ENCODE data around the gene ZNF33B. TPM values are rescaled to one million over a fixed set of nuclear protein-coding genes. Genes with fewer than 3 reads are reported as not detected.

Gene ZNF33B
- total and polyA plus RNA-seq, 9 of the 15 experiments (the other 6 are each of a cell fraction or from before 2014, with no cell fraction given), result 6.9 to 23.9 (median 15.4) TPM

GRCh38 chr10:42638055-42638820, at the start of gene ZNF33B (continued):
- no peak for TF ChIP-seq PCBP2 (IDR thresholded peaks at IDR 0.05; ENCODE audit: low read depth, low read length, poor library complexity, severe bottlenecking)
- TF ChIP-seq FOXK2 (conservative IDR thresholded peaks at IDR 0.05 in 1 of 2, IDR thresholded peaks at IDR 0.05 in 1 of 2; ENCODE audit: low read depth in 2 of 2), result peak; percentile 96 to 97
- no peak; the same call in none of the 2 replicates for TF ChIP-seq TOE1 (IDR thresholded peaks at IDR 0.05; ENCODE audit: borderline replicate concordance)
- no peak for TF ChIP-seq TOE1 (CRISPR knock-in tag; IDR thresholded peaks at IDR 0.05; ENCODE audit: borderline replicate concordance, low read depth)
- no peak for TF ChIP-seq NFIX (CRISPR knock-in tag; IDR thresholded peaks at IDR 0.05; ENCODE audit: low read depth)
- TF ChIP-seq ZNF217 (CRISPR knock-in tag; IDR thresholded peaks at IDR 0.05), result no peak
- no peak for TF ChIP-seq GTF2A2 (tag; IDR thresholded peaks at IDR 0.05)
- no peak for TF ChIP-seq GTF2E2 (tag; IDR thresholded peaks at IDR 0.05)
- TF ChIP-seq HMG20B (CRISPR knock-in tag; IDR thresholded peaks at IDR 0.05), result no peak
- no peak; the same call in 1 of the 2 replicates for TF ChIP-seq HES1 (IDR thresholded peaks at IDR 0.05; ENCODE audit: low read depth)
- TF ChIP-seq HSF4 (CRISPR knock-in tag; IDR thresholded peaks at IDR 0.05; ENCODE audit: borderline replicate concordance), result no peak
- TF ChIP-seq PTBP1 (IDR thresholded peaks at IDR 0.05; ENCODE audit: low read depth, low read length), result no peak
- no peak for TF ChIP-seq SIN3B (IDR thresholded peaks at IDR 0.05; ENCODE audit: low read depth)
- no peak for TF ChIP-seq FOXA1 (IDR thresholded peaks at IDR 0.05; ENCODE audit: borderline replicate concordance)
- TF ChIP-seq CHD2 (IDR thresholded peaks at IDR 0.05; ENCODE audit: low read depth, low read length), result peak; percentile 59; the same call in 1 of the 2 replicates
- TF ChIP-seq HDAC6 (IDR thresholded peaks at IDR 0.05; ENCODE audit: low read depth, low read length), result no peak
- 0 out of 2 replicates have a peak, but pooled peaks have one; percentile 12 for TF ChIP-seq CC2D1A (IDR thresholded peaks at IDR 0.05)
- TF ChIP-seq CEBPB (tag; IDR thresholded peaks at IDR 0.05), result no peak
- TF ChIP-seq KDM1A (IDR thresholded peaks at IDR 0.05), result 0 out of 4 replicates have a peak, but pooled peaks of 1 of the 2 experiments have one; percentile 32
- no peak for TF ChIP-seq CHD4 (IDR thresholded peaks at IDR 0.05; ENCODE audit: insufficient read depth, insufficient replicate concordance, low read depth, low read length, poor library complexity, severe bottlenecking)
- TF ChIP-seq CSDE1 (IDR thresholded peaks at IDR 0.05), result no peak
